Right renal cortex interstitium (tissue), 3 donors: ENCODE measurements around the gene DVL1. TPM values are rescaled to one million over a fixed set of nuclear protein-coding genes. Genes with fewer than 3 reads are reported as not detected.
"Not testable (repeated sequence)": the region's sequence is repeated elsewhere in the genome, so short reads cannot be mapped to it uniquely, and the experiment has no call there.

ENCODE experiments used
- DNase-seq, 3 donors: peaks; one replicate each; pipeline ENCODE4 v3.0.0-alpha.2; 2013; ENCODE audit warnings: low read depth in 3 of 3, low spot score in 2 of 3
- polyA plus RNA-seq, 3 donors: library from polyadenylated mRNA; unstranded; fragments of 120-200 nt; gene quantifications; one replicate each; pipeline ENCODE4 v1.2.1, GENCODE V29; 2013; ENCODE audit not compliant: insufficient read length in 3 of 3

DVL1 gene
- polyA plus RNA-seq, 3 donors: 21.5 to 27.5 (median 24.5) TPM

GRCh38 chr1:1328254-1328653 lies 21.0 kb downstream of the DVL1 start:
- DNase-seq: no peak

GRCh38 chr1:1327291-1327690 lies 21.9 kb downstream of the DVL1 start:
- DNase-seq: no peak

- no peak for DNase-seq
These were observed 23.1 kb downstream of the DVL1 start for GRCh38 chr1:1326075-1326605.

GRCh38 chr1:1325288-1326074 lies 23.7 kb downstream of the DVL1 start:
- DNase-seq: no peak

- DNase-seq: peak in 2 of 3 donors; percentile 76 to 78
These were observed 24.5 kb downstream of the DVL1 start, which contains the start of the genes CPTP and INTS11 for GRCh38 chr1:1324524-1325287. CPTP (plus strand) TSS chr1:1324802; CDS start chr1:1326911, 2,109 bp downstream. INTS11 (minus strand) TSS chr1:1324660; CDS start chr1:1324608, 52 bp downstream.

GRCh38 chr1:1324084-1324523 lies 25.1 kb downstream of the DVL1 start:
- DNase-seq: no peak

- DNase-seq: no peak
These were observed 26.3 kb downstream of the DVL1 start for GRCh38 chr1:1322952-1323351.

GRCh38 chr1:1322418-1322817 lies 26.8 kb downstream of the DVL1 start:
- DNase-seq: no peak

- DNase-seq: no peak
These were observed 27.7 kb downstream of the DVL1 start for GRCh38 chr1:1321477-1321876.

GRCh38 chr1:1320666-1321448 lies 28.4 kb downstream of the DVL1 start:
- no peak for DNase-seq

GRCh38 chr1:1319646-1319941 lies 29.6 kb downstream of the DVL1 start:
- DNase-seq: no peak

GRCh38 chr1:1318777-1319645 lies 30.2 kb downstream of the DVL1 start:
- DNase-seq: no peak

GRCh38 chr1:1318131-1318652 lies 31.0 kb downstream of the DVL1 start:
- DNase-seq: no peak

GRCh38 chr1:1317420-1317819 lies 31.8 kb downstream of the DVL1 start:
- no peak for DNase-seq

GRCh38 chr1:1316199-1316598 lies 33.0 kb downstream of the DVL1 start:
- DNase-seq: not testable (repeated sequence)

GRCh38 chr1:1315435-1315954 lies 33.7 kb downstream of the DVL1 start:
- no peak for DNase-seq

GRCh38 chr1:1314678-1315335 lies 34.4 kb downstream of the DVL1 start:
- no peak for DNase-seq

GRCh38 chr1:1314237-1314586 lies 35.0 kb downstream of the DVL1 start:
- no peak for DNase-seq
